Measurements from ENCODE around the gene MTHFD1L. TPM values are rescaled to one million over a fixed set of nuclear protein-coding genes. Genes with fewer than 3 reads are reported as not detected.
A peak's percentile ranks its signal among the peaks of the same experiment; 100 is the strongest.

MTHFD1L gene
- total RNA-seq, 2 donors from 2014 or later = 9.2 to 23.3 TPM

DNA sequence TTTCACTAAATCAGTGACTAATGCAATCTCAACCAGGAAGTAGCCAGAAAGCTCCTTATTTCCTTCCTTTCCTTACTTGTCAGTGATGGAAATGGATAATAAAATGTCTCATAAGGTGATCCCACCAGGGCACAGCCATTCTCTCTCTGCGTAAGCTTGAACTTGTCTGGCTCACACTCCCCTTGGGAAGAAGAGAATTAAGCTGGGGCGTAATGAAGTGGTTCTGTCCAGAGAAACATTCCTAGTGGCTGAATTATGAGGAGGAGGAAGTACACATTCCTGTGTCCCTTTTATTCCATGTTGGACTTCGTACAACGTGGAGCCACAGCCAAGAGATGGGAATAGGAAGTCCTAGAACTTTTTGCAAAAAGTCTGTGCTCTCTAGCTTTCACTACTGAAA is 93.7 kb downstream of the MTHFD1L start:
- Histone ChIP-seq H3K4me3 (no peak overlapping the region), H3K36me3 (no peaks in the 10 kb centered on the region), H3K27me3 (no peaks in the 10 kb centered on the region), H3K9me3 (no peaks in the 10 kb centered on the region), H3K27ac (no peak overlapping the region), H3K4me1 (no peaks in the 10 kb centered on the region), H3K9ac (ENCODE audit: low read depth in 2 of 2, low read length in 2 of 2) (no peak overlapping the region)
- peak; percentile 34 for DNase-seq
- TF ChIP-seq, protein P1, sequence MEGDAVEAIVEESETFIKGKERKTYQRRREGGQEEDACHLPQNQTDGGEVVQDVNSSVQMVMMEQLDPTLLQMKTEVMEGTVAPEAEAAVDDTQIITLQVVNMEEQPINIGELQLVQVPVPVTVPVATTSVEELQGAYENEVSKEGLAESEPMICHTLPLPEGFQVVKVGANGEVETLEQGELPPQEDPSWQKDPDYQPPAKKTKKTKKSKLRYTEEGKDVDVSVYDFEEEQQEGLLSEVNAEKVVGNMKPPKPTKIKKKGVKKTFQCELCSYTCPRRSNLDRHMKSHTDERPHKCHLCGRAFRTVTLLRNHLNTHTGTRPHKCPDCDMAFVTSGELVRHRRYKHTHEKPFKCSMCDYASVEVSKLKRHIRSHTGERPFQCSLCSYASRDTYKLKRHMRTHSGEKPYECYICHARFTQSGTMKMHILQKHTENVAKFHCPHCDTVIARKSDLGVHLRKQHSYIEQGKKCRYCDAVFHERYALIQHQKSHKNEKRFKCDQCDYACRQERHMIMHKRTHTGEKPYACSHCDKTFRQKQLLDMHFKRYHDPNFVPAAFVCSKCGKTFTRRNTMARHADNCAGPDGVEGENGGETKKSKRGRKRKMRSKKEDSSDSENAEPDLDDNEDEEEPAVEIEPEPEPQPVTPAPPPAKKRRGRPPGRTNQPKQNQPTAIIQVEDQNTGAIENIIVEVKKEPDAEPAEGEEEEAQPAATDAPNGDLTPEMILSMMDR (IDR thresholded peaks at IDR 0.05) = no peak
- intact Hi-C loops (cut with DNase I) = no loop called here

DNA sequence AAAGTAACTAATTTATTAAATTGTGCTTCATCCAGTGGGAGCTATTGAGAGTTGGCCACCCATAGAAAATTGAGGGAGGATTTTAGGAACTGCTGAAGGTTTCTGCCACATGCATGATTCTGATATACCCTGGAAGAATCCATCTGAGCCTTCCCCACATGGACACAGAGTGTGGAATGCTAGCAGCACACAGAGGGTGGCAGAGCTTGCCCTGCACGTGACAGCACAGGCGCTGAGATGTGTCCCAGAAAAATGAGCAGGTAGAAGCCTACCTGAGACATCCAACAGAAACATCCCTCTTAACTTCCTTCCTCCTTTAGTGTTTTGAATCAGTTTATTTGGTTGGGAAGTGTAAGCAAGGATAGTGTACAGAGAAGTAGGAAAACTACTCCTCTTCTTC is 96.9 kb downstream of the MTHFD1L start:
- no peaks in the 10 kb centered on the region for H3K4me1 ChIP-seq
- intact Hi-C loops (cut with DNase I) = no loop called here
- no peak overlapping the region for H3K4me3 ChIP-seq
- no peaks in the 10 kb centered on the region for H3K9me3 ChIP-seq
- H3K27ac ChIP-seq = no peak overlapping the region
- TF ChIP-seq, protein P1 (IDR thresholded peaks at IDR 0.05) = no peak
- H3K27me3 ChIP-seq = no peaks in the 10 kb centered on the region
- no peak for DNase-seq
- H3K9ac ChIP-seq (ENCODE audit: low read depth in 2 of 2, low read length in 2 of 2) = no peak overlapping the region
- no peaks in the 10 kb centered on the region for H3K36me3 ChIP-seq

DNA sequence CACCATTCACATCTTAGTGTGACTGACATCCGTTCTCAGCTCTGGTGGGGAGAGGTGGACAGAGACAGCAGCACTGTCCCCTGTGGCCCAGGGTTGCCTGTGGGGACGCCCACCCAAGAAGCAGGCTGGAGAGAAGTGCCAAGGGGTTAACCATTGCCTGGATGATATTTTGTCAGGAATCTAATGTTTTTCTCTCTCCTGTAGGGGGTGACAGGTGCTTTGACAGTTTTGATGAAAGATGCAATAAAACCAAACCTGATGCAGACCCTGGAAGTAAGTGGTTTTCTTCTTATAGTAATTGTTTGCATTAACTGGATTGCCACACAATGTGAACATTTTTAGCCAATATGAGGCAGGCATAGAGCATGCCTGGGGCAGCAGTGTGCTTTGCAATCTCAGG is 99.3 kb downstream of the MTHFD1L start:
- Histone ChIP-seq H3K36me3 (no peaks in the 10 kb centered on the region), H3K27ac (no peak overlapping the region), H3K9me3 (no peaks in the 10 kb centered on the region), H3K4me3 (no peak overlapping the region), H3K9ac (ENCODE audit: low read depth in 2 of 2, low read length in 2 of 2) (no peak overlapping the region), H3K4me1 (no peaks in the 10 kb centered on the region), H3K27me3 (no peaks in the 10 kb centered on the region)
- no peak for DNase-seq
- TF ChIP-seq, protein P1 (IDR thresholded peaks at IDR 0.05) = no peak
- intact Hi-C loops (cut with DNase I) = no loop called here

DNA sequence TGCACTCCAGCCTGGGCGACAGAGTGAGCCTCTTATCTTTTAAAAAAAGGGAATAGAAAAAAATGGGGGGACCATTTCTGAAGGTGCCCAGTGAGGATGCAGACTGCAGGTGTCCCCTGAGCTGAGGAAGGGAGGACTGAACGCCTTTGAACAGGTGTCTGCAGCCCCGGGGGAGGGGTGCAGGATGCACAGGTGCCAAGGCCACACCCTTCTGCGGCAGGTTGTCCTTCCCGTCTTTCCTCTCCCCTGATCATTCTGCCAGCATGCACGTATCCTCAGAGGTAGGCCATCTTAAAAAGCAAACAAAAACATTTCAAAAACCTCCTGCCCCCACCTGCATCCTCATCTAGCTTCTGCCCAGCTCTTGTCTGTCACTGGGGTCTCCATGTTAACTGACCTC is 101.3 kb downstream of the MTHFD1L start:
- DNase-seq = peak; percentile 27

GRCh38 chr6:150967381-150967780 is 101.9 kb downstream of the MTHFD1L start:
- TF ChIP-seq, protein P1 (IDR thresholded peaks at IDR 0.05) = no peak
- no peaks in the 10 kb centered on the region for H3K36me3 ChIP-seq
- H3K27me3 ChIP-seq = no peaks in the 10 kb centered on the region
- no peak overlapping the region for H3K27ac ChIP-seq
- no peaks in the 10 kb centered on the region for H3K9me3 ChIP-seq
- no peak overlapping the region for H3K9ac ChIP-seq (ENCODE audit: low read depth in 2 of 2, low read length in 2 of 2)
- intact Hi-C loops (cut with DNase I) = no loop called here
- H3K4me3 ChIP-seq = no peak overlapping the region
- no peaks in the 10 kb centered on the region for H3K4me1 ChIP-seq
- DNase-seq = no peak

More for the DNA sequence above, 101.3 kb downstream of the MTHFD1L start:
- Histone ChIP-seq H3K9me3 (no peaks in the 10 kb centered on the region), H3K36me3 (no peaks in the 10 kb centered on the region), H3K27me3 (no peaks in the 10 kb centered on the region), H3K27ac (no peak overlapping the region), H3K9ac (ENCODE audit: low read depth in 2 of 2, low read length in 2 of 2) (no peak overlapping the region), H3K4me1 (no peaks in the 10 kb centered on the region), H3K4me3 (no peak overlapping the region)
- intact Hi-C loops (cut with DNase I) = no loop called here
- TF ChIP-seq, protein P1 (IDR thresholded peaks at IDR 0.05) = no peak

DNA sequence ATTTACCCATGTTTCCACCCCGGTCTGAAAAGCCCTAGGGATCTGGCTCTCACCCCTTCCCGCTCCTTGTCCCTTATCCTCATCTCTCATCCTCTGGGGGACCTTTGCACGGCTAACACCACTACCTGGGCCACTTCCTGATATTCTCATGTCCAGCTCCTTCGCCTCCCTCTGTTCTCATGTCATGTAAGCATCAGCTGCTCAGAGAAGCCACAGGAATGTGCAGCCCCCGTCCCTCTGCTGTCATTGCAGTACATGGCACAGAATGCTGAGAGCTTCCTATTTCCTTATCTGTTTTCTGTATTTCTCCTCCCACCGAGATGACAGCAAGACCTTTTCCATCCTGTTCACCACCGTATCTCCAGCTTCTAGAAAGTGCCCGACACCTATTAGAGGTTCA is 102.4 kb downstream of the MTHFD1L start:
- DNase-seq = no peak
- Histone ChIP-seq H3K9me3 (no peaks in the 10 kb centered on the region), H3K27me3 (no peaks in the 10 kb centered on the region), H3K4me3 (no peak overlapping the region), H3K9ac (ENCODE audit: low read depth in 2 of 2, low read length in 2 of 2) (no peak overlapping the region), H3K27ac (no peak overlapping the region), H3K4me1 (no peaks in the 10 kb centered on the region), H3K36me3 (no peaks in the 10 kb centered on the region)
- intact Hi-C loops (cut with DNase I) = no loop called here
- TF ChIP-seq, protein P1 (IDR thresholded peaks at IDR 0.05) = no peak

All from colonic mucosa (tissue), 4 donors.